ENCODE measurements around the gene ASIC2.

Gene ASIC2

GRCh38 chr17:33196883-33197282, 96.2 kb downstream of the ASIC2 start:
- TF ChIP-seq REST (IDR thresholded peaks at IDR 0.05; ENCODE audit: insufficient replicate concordance, low read depth), result no peak
- TF ChIP-seq GABPA (IDR thresholded peaks at IDR 0.05; ENCODE audit: low read depth), result no peak
- no peak for TF ChIP-seq CTCF (IDR thresholded peaks at IDR 0.05; ENCODE audit: insufficient read depth, low read length)
- no peak for TF ChIP-seq SPI1 (IDR thresholded peaks at IDR 0.05; ENCODE audit: borderline replicate concordance, low read depth)
- no peak for TF ChIP-seq POLR2AphosphoS5 (IDR thresholded peaks at IDR 0.05; ENCODE audit: low read depth)
- Histone ChIP-seq H3K27me3 (ENCODE audit: insufficient read depth, poor library complexity, severe bottlenecking) (peaks cover 3% of the 10 kb centered on the region), H3K4me3 (replicated peaks; ENCODE audit: insufficient read depth, low read length) (no peak overlapping the region)

GRCh38 chr17:33192951-33193911, 99.9 kb downstream of the ASIC2 start:
- no peak for TF ChIP-seq POLR2AphosphoS5 (IDR thresholded peaks at IDR 0.05; ENCODE audit: low read depth)
- no peak for TF ChIP-seq GABPA (IDR thresholded peaks at IDR 0.05; ENCODE audit: low read depth)
- no peak for TF ChIP-seq REST (IDR thresholded peaks at IDR 0.05; ENCODE audit: insufficient replicate concordance, low read depth)
- TF ChIP-seq SPI1 (IDR thresholded peaks at IDR 0.05; ENCODE audit: borderline replicate concordance, low read depth), result no peak
- Histone ChIP-seq H3K4me3 (replicated peaks; ENCODE audit: insufficient read depth, low read length) (no peak overlapping the region), H3K27ac (replicated peaks) (no peak overlapping the region), H3K27me3 (ENCODE audit: insufficient read depth, poor library complexity, severe bottlenecking) (peaks cover 3% of the 10 kb centered on the region)
- DNase-seq (ENCODE audit: low read depth in 1 of 2, low spot score in 1 of 2), result no peak

More at GRCh38 chr17:33196883-33197282, 96.2 kb downstream of the ASIC2 start:
- H3K27ac ChIP-seq (replicated peaks), result no peak overlapping the region
- DNase-seq (ENCODE audit: low read depth in 1 of 2, low spot score in 1 of 2), result no peak

GRCh38 chr17:33183487-33184026, 109.5 kb downstream of the ASIC2 start:
- no peak for DNase-seq (ENCODE audit: low read depth in 1 of 2, low spot score in 1 of 2)
- no peak for TF ChIP-seq POLR2AphosphoS5 (IDR thresholded peaks at IDR 0.05; ENCODE audit: low read depth)
- TF ChIP-seq REST (IDR thresholded peaks at IDR 0.05; ENCODE audit: insufficient replicate concordance, low read depth), result no peak
- TF ChIP-seq CTCF (IDR thresholded peaks at IDR 0.05; ENCODE audit: insufficient read depth, low read length), result no peak
- no peak for TF ChIP-seq SPI1 (IDR thresholded peaks at IDR 0.05; ENCODE audit: borderline replicate concordance, low read depth)
- no peak for TF ChIP-seq GABPA (IDR thresholded peaks at IDR 0.05; ENCODE audit: low read depth)
- Histone ChIP-seq H3K27me3 (ENCODE audit: insufficient read depth, poor library complexity, severe bottlenecking) (peaks cover 5% of the 10 kb centered on the region), H3K4me3 (replicated peaks; ENCODE audit: insufficient read depth, low read length) (no peak overlapping the region), H3K27ac (replicated peaks) (no peak overlapping the region)

Data from HL-60 (cell line).